Measurements from ENCODE around the gene TK1.

Gene TK1

GRCh38 chr17:78175643-78175981 lies 11.2 kb downstream of the TK1 start:
- no peak for DNase-seq

- no peak for DNase-seq
These were observed 11.8 kb downstream of the TK1 start for GRCh38 chr17:78174870-78175642.

- DNase-seq: no peak
These were observed 12.4 kb downstream of the TK1 start for GRCh38 chr17:78174346-78174869.

DNA sequence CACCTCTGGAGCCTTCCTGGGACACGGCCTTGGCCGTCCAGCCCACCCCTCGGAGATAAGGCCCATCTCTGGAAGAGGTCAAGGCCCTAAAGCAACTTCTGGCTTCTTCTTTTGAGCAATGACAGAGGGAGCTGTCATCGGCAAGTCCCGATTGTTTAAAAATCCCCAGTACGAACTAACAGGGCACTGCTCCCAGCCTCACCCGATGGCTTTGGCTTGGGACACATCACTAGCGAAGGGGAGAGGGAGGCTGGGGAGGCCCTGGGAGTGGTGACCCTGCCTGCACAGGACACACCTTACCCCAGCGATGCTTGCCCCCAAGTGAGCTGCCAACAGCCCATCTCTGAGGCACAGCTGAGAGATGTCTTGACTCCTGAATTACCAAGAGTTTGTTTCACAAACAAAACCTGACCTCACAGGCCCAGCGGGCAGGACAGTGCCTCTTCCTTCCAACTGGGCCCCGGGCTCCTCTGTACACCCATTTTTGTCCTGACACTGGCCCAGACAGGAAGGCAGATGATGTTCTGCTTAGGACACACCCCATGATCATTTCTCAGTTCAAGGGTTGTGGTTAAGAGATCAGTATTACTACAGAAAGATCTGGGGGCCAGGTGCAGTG lies 13.6 kb downstream of the TK1 start:
- DNase-seq: no peak

- peak; percentile 64 for DNase-seq
These were observed 14.4 kb downstream of the TK1 start for GRCh38 chr17:78172249-78173051.

DNA sequence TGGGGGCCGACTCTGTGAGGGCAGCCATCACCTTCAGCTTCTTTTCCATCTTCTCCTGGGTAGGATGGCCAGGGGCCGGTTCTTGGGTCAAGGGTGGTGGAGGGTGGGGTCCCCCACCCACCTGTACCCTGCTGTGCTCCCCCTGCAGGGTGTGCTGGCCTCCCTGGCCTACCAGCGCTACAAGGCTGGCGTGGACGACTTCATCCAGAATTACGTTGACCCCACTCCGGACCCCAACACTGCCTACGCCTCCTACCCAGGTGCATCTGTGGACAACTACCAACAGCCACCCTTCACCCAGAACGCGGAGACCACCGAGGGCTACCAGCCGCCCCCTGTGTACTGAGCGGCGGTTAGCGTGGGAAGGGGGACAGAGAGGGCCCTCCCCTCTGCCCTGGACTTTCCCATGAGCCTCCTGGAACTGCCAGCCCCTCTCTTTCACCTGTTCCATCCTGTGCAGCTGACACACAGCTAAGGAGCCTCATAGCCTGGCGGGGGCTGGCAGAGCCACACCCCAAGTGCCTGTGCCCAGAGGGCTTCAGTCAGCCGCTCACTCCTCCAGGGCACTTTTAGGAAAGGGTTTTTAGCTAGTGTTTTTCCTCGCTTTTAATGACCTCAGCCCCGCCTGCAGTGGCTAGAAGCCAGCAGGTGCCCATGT lies 15.1 kb downstream of the TK1 start:
- peak; percentile 44 for DNase-seq

DNA sequence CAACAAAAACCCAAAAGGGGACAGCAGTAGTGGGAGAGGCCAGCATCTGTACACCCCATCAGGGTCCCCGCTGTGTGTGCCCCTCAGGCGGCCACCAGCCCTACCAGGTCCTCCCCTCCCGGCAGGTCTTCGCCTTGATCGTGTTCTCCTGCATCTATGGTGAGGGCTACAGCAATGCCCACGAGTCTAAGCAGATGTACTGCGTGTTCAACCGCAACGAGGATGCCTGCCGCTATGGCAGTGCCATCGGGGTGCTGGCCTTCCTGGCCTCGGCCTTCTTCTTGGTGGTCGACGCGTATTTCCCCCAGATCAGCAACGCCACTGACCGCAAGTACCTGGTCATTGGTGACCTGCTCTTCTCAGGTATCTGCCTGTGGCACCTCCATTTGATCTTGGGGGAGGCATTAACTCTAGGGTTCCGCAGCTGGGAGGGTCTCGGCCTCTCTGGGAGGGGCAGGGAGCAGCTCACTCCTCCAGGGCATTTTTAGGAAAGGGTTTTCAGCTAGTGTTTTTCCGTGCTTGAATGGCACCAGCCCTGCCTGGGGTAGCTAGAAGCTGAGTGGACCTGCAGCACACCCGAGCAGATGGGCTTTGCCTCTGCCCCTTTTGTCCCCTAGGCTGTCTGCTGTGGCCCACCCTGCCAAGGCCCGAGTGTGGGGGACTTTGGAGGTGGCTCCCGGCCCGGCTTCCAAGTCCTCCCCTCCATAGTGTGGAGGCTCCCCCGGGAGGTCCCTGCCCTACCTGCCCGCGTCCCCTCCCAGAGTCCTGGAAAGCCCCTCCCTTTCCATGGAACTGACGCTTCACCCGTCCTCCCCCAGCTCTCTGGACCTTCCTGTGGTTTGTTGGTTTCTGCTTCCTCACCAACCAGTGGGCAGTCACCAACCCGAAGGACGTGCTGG lies 15.9 kb downstream of the TK1 start:
- no peak for DNase-seq

DNA sequence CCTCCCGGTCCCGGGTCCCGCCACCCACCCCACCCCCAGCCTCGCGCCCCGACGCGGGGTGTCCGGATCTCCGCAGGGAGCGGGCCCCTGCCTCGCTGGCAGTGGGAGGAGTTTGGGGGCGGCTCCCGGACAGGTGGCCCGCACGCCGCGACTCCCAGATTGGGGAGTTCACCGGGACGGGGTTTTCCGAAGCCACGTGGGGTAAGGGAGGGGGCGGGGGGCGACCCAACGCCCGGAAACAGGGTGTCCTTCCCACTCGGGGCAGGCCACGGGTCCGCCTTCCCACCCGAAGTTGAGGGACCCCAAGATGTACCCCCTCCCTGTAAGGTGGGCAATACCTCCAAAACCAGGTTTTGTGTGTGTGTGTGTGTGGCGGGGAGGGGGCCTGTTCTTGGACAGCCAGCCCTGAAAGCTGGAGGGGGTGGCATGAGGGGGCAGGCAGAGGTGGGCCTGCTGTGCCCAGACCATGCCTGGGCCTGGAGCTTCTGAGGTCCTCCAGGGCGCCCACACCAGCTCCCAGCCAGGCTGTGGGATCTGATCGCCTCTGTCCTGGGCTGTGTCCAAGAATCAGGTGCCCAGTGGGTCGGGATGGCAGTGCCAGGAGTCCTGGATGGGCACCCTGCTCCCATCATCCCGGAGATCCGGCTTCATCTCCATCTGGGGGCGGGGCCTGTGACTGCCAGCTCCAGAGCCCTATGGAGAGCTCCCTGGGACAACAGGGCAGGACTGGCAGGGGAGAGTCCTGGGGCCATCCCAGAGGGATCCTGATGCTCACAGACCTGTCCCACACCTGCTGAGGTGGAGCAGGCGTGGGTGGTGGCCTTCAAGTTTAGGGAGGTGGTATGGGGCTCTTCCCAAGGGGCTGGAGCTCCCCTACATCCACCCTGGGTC lies 17.7 kb downstream of the TK1 start:
- no peak for DNase-seq

DNA sequence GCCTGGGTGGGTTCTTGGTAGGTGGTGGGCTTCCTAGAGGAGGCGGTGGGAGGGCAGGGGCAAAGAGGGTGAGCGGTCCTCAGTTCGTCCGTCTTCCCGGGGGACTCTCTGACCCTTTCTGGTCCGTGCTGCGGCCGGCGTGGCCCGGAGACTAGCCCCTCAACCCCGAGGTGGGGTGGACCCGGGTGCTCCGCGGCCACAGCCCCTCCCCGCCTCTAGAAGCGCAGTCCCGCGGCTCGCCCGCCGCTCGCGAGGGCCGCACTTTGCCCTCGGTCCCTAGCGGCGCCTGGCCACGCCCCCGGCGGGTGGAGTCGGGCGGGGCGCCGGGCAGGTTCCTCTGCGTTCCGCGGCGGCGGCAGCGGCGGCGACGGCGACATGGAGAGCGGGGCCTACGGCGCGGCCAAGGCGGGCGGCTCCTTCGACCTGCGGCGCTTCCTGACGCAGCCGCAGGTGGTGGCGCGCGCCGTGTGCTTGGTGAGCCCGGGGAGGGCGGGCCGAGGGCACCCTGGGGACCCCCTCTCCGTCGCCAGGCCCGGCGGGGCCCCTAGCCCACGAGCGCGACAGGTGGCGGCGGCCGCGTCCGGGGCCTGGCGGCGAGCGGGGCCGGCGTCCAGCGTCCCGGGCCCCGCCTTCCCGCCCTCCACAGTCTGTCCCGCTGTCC lies 18.5 kb downstream of the TK1 start, which contains the start of gene SYNGR2:
TSS of gene SYNGR2 (plus strand) at position 340 of the 661 bp plus-strand sequence. CDS start at position 376, 36 bp downstream.
- peak; percentile 83 for DNase-seq

DNA sequence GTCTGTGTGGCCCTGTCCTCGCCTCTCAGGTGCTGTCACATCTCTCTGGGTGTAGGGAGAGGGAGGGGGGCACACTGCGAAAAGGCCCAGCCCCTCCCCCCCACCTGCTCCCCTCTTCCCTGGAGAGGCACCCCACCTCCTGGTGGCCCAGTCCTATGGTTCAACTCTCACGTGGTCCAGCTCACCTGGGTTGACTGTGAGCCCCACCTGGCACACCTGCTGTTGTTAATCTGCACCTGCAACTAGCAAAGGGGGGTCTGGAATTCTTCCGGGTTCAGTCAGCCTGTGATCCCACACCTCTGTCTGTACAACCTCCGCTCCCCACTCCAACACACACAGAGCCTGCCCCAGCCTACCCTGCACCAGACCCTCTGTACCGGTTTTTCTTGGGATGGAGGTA lies 20.4 kb downstream of the TK1 start:
- DNase-seq: no peak

- no peak for DNase-seq
These were observed 21.9 kb downstream of the TK1 start for GRCh38 chr17:78164748-78165607.

DNA sequence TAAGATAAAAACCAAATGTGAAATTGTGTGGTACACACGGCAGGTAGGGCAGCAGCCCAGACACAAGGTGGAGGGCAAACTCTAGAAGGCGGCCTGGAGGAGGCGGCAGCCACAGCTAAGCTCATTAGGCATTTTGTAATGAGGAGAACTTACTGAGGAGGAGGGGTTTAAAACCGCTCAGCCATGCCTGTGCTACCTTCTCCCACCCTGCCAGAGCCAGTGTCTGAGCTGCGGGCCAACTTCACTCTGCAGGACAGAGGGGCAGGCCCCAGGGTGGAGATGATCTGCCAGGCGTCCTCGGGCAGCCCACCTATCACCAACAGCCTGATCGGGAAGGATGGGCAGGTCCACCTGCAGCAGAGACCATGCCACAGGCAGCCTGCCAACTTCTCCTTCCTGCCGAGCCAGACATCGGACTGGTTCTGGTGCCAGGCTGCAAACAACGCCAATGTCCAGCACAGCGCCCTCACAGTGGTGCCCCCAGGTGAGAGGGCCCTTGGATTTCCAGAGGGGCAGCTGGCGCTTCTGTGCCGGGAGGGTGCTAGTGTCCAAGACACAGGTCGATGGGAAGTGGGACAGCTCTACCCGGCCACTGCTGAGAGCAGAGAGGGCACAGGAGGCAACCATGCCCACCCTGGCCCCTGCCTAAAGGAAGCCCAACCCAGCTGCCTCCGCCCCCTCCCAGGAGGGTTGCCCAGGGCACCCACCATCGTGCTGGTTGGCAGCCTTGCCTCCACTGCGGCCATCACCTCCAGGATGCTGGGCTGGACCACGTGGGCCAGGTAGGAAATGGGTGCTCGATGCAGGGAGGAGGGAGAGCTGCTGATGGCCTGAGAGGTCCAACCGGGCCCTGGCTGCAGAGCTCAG lies 22.7 kb downstream of the TK1 start:
- no peak for DNase-seq

DNA sequence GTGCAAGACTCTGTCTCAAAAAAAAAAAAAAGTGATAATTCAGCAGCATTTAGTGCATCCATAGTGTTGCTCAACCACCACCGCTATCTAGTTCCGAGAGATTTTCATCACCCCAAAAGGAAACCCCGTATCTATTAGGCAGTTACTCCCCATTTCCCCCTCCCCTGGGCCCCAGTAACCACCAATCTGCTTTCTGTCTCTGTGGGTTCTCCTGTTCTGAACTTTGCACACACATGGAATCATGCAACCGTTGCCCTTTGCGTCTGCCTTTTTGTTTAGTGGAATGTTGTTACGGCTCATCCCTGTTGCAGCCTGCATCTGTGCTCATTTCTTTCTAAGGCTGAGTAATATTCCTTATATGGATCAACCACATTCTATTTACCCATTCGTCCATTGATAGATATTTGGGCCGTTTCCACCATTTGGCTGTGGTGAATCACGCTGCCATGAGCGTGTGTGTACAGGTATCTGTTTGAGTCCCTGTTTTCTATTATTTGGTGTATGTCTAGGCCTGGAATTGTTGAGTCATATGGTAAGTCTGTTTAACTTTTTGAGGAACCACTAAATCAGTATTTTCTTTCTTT lies 27.2 kb downstream of the TK1 start:
- DNase-seq: peak; percentile 51

DNA sequence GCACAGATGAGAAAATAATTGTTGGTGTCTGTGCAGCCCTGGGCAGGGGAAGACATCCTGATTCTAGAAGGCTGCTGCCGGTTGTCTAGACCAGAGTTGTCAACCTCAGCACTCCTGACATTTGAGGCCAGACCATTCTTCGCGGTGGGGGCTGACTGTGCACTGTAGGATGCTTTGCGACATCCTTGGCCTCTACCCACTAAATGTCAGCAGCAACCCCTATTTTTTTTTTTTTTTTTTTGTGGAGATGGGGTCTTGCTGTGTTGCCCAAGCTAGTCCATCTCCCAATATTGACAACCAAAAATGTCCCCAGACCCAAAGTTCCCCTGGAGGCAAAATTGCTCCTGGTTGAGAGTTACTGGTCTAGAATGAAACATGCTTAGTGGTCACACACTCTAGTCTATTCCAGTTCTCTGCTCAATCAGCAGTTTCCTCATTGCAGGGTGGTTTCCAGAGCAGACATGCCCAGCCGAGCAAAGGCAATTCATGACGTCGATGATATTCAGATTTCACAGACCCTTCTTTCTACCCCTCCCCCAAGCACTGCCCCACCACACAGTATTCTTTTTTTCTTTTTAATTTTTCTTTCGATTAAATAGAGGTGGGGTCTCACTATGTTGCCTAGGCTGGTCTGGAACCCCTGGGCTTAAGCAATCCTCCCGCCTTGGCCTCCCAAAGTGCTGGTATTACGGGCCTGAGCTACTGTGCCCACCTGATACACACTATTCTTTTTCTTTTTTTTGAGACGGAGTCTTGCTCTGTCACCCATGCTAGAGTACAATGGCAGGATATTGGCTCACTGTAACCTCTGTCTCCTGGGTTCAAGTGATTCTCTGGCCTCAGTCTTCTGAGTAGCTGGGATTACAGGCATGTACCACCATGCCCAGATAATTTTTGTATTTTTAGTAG lies 31.7 kb downstream of the TK1 start:
- no peak for DNase-seq

DNA sequence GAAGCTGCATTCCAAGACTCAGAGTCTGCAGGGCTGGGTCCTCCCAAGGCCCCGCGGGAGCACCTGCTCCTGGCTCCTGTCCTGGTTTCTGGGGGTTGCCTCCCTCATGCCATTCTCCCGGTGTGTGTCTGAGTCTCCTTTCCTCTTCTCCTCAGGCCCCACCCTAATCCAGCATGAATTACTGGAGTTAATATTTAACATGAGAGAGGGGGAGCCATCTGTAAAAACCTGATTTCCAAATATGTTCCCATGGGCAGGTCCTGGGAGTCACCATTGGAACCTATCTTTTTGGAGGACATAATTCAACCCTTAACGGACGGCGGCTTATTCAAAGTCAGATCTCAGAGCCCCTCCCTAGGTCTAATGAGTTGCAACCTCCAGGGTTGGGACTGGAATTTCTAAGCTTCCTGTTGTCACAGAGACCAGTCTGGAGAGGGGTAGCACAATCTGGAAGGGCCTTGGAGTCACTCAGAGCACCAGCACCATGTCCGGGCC lies 35.3 kb downstream of the TK1 start:
- no peak for DNase-seq

DNA sequence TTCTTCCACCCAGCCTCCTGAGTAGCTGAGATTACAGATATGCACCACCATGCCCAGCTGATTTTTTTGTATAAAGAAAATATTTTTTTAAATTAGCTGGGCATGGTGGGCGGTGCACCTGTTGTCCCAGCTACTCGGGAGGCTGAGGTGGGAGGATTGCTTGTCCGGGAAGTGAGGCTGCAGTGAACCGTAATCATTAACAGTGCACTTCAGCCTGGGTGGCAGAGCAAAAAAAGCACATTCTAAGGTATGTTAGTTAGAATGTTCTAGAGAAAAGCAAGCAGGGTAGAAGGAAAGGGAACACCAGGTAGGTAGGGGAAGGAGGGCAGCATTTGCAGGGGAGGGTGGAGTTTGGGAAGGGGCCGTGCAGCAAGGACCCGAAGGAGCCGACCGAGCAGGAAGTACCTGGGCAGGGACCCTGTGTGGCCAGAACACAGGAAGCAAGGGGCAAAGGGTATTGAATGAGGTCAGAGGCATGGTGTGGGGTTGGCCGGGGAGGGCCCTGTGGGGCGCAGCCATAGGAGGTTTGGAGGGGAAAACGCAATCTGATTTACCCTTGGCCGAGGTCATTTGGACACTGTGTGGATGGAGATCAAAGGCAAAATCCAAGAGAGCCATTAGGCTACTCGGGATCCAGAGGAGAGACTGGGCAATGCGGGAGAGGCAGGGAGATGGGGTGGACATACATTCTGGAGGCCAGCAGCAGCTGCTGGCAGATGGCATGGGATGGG lies 38.4 kb downstream of the TK1 start:
- DNase-seq: no peak
